Neuronal stem cell (in vitro differentiated cells): ENCODE measurements around the gene SYNPO2.

Experiments
- DNase-seq: peaks from one replicate; pipeline ENCODE4 v3.0.0-alpha.2; 2013; ENCODE audit warnings: low spot score
- H2AFZ ChIP-seq: one replicate; pipeline ENCODE4 v1.6.1; 2013; ENCODE audit warnings: mild to moderate bottlenecking, low read length, inconsistent platforms
- H2AK5ac ChIP-seq: 2 replicates; pipeline ENCODE4 v1.6.1; 2013; ENCODE audit warnings: low read depth, mild to moderate bottlenecking, inconsistent platforms, low read length, moderate library complexity, mixed read lengths
- H2BK120ac ChIP-seq: 2 replicates; pipeline ENCODE4 v1.6.1; 2013; ENCODE audit warnings: low read depth, mild to moderate bottlenecking, inconsistent platforms, low read length, moderate library complexity, mixed read lengths
- H2BK12ac ChIP-seq: one replicate; pipeline ENCODE4 v1.6.1; 2013; ENCODE audit warnings: low read length, inconsistent platforms
- H2BK15ac ChIP-seq: 2 replicates; pipeline ENCODE4 v1.6.1; 2013; ENCODE audit warnings: mild to moderate bottlenecking, low read length, inconsistent platforms, mixed read lengths
- H2BK5ac ChIP-seq: one replicate; pipeline ENCODE4 v1.6.1; 2013; ENCODE audit warnings: inconsistent platforms, mild to moderate bottlenecking, low read length, moderate library complexity
- H3K14ac ChIP-seq: one replicate; pipeline ENCODE4 v1.6.1; 2013; ENCODE audit warnings: low read length, inconsistent platforms
- H3K18ac ChIP-seq: 2 replicates; pipeline ENCODE4 v1.6.1; 2013; ENCODE audit warnings: low read length, inconsistent platforms
- H3K23ac ChIP-seq: 2 replicates; pipeline ENCODE4 v1.6.1; 2013; ENCODE audit warnings: low read depth, mild to moderate bottlenecking, mixed read lengths, low read length, inconsistent platforms; ENCODE audit not compliant: poor library complexity
- H3K27ac ChIP-seq: replicated peaks from 3 replicates; pipeline ENCODE4 v1.5.1; 2013; ENCODE audit warnings: low read length, inconsistent platforms
- H3K27me3 ChIP-seq, 3 experiments: 2 replicates each; pipeline ENCODE4 v1.6.1; 2013; ENCODE audit warnings: low read length in 3 of 3, mild to moderate bottlenecking in 2 of 3, inconsistent platforms in 1 of 3, low read depth in 1 of 3, mixed read lengths in 1 of 3, moderate library complexity in 1 of 3; ENCODE audit not compliant: control insufficient read depth in 3 of 3, insufficient read depth in 3 of 3
- H3K36me3 ChIP-seq, 2 donors: replicated peaks in 1 of 2; 2 replicates each; pipeline ENCODE4 v1.6.1; 2013; ENCODE audit warnings: low read length in 2 of 2; ENCODE audit not compliant: control insufficient read depth in 2 of 2, insufficient read depth in 2 of 2
- H3K4ac ChIP-seq: 2 replicates; pipeline ENCODE4 v1.6.1; 2013; ENCODE audit warnings: inconsistent platforms, mild to moderate bottlenecking, low read length, moderate library complexity
- H3K4me1 ChIP-seq, 2 donors: 1 replicate in 1 of 2; 2 replicates in 1 of 2; pipeline ENCODE4 v1.6.1; 2013; ENCODE audit warnings: low read length in 2 of 2, low read depth in 1 of 2; ENCODE audit not compliant: control insufficient read depth in 2 of 2, insufficient read depth in 1 of 2
- H3K4me2 ChIP-seq: one replicate; pipeline ENCODE4 v1.6.1; 2013; ENCODE audit warnings: mild to moderate bottlenecking, low read length, inconsistent platforms; ENCODE audit not compliant: insufficient read depth, poor library complexity, severe bottlenecking
- H3K4me3 ChIP-seq, 2 donors: 2 replicates each; pipeline ENCODE4 v1.5.1; 2013; ENCODE audit warnings: low read length in 2 of 2, mild to moderate bottlenecking in 2 of 2, inconsistent platforms in 1 of 2, moderate library complexity in 1 of 2
- H3K79me1 ChIP-seq: one replicate; pipeline ENCODE4 v1.6.1; 2013; ENCODE audit warnings: low read depth, mild to moderate bottlenecking, inconsistent platforms, low read length, moderate library complexity
- H3K9ac ChIP-seq: one replicate; pipeline ENCODE4 v1.6.1; 2013; ENCODE audit warnings: mild to moderate bottlenecking, low read depth, low read length, inconsistent platforms; ENCODE audit not compliant: poor library complexity
- H3K9me3 ChIP-seq, 2 donors: replicated peaks in 1 of 2; 2 replicates each; pipeline versions ENCODE3 to v1.6.1; 2013; ENCODE audit warnings: low read length in 2 of 2, mild to moderate bottlenecking in 2 of 2, inconsistent platforms in 1 of 2, low read depth in 1 of 2, mixed read lengths in 1 of 2, moderate library complexity in 1 of 2; ENCODE audit not compliant: control insufficient read depth in 2 of 2, insufficient read depth in 1 of 2
- H4K8ac ChIP-seq: one replicate; pipeline ENCODE4 v1.6.1; 2013; ENCODE audit warnings: low read depth, mild to moderate bottlenecking, inconsistent platforms, low read length, moderate library complexity
- H4K91ac ChIP-seq: one replicate; pipeline ENCODE4 v1.6.1; 2013; ENCODE audit warnings: low read length, low read depth, mild to moderate bottlenecking, inconsistent platforms; ENCODE audit not compliant: poor library complexity
- WGBS, 2 donors: extraction: QIAGEN DNeasy Blood & Tissue Kit; methylation state at CpG; one replicate each; pipeline ENCODE4 v1.1.7; 2013; ENCODE audit warnings: missing lambda C conversion rate in 2 of 2, mixed read lengths in 1 of 2; ENCODE audit not compliant: insufficient read length in 2 of 2, insufficient replicate concordance in 1 of 2; ENCODE audit errors: extremely low coverage in 2 of 2; 5-methylcytosine and 5-hydroxymethylcytosine counted together

The SYNPO2 gene

DNA sequence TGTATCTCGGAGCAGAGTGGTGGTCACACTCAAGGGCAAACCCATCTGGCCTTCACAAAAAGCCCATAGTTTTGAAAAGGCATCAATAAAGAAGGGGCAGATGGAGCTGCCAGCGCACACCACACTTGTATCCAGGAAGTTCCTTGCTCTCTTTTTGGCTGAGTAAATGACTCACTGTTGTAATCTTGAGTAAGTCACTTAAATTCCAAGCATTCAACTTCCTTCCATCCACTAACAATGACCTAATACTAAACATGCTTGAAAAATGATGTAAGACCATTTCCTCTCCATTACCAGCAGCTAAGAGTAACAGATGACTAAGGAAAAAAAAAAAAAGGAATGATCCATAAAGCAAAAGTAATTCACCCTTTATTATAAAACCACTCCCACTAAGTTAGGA lies 214.6 kb downstream of the SYNPO2 start:
- no peak overlapping the region for H2BK5ac ChIP-seq
- H3K4ac ChIP-seq, result no peak overlapping the region
- H2BK12ac ChIP-seq, result no peak overlapping the region
- no peak overlapping the region for H3K27ac ChIP-seq
- no peak overlapping the region for H3K18ac ChIP-seq
- no peak for DNase-seq
- H3K79me1 ChIP-seq, result no peaks in the 10 kb centered on the region
- H3K14ac ChIP-seq, result no peak overlapping the region
- H4K8ac ChIP-seq, result no peak overlapping the region
- no peak overlapping the region for H2BK120ac ChIP-seq
- no peak overlapping the region for H2BK15ac ChIP-seq
- no peaks in the 10 kb centered on the region for H3K27me3 ChIP-seq
- H3K9me3 ChIP-seq, result no peaks in the 10 kb centered on the region
- no peaks in the 10 kb centered on the region for H3K36me3 ChIP-seq
- no peak overlapping the region for H3K9ac ChIP-seq
- peak overlapping the region; percentile 3 for H2AFZ ChIP-seq
- no CpG with 5 or more reads among the region's 2 CpGs for WGBS, 2 donors
- peaks cover 0 to 3% of the 10 kb centered on the region in 2 donors for H3K4me1 ChIP-seq
- no peak overlapping the region for H3K23ac ChIP-seq
- no peak overlapping the region for H4K91ac ChIP-seq
- no peak overlapping the region for H3K4me3 ChIP-seq
- no peak overlapping the region for H3K4me2 ChIP-seq
- H2AK5ac ChIP-seq, result no peak overlapping the region

- DNase-seq, result no peak
- H2BK15ac ChIP-seq, result no peak overlapping the region
- H3K36me3 ChIP-seq, result no peaks in the 10 kb centered on the region
- H3K79me1 ChIP-seq, result no peaks in the 10 kb centered on the region
- no peak overlapping the region for H3K4me2 ChIP-seq
- H2AK5ac ChIP-seq, result no peak overlapping the region
- H3K14ac ChIP-seq, result no peak overlapping the region
- no peak overlapping the region for H2BK120ac ChIP-seq
- no peaks in the 10 kb centered on the region for H3K9me3 ChIP-seq
- H3K4ac ChIP-seq, result no peak overlapping the region
- H4K91ac ChIP-seq, result no peak overlapping the region
- WGBS, 2 donors, result no CpG with 5 or more reads among the region's 4 CpGs
- H4K8ac ChIP-seq, result no peak overlapping the region
- H3K9ac ChIP-seq, result no peak overlapping the region
- no peak overlapping the region for H3K4me3 ChIP-seq
- H2AFZ ChIP-seq, result no peak overlapping the region
- no peak overlapping the region for H3K27ac ChIP-seq
- H3K27me3 ChIP-seq, result no peaks in the 10 kb centered on the region
- no peak overlapping the region for H2BK12ac ChIP-seq
- H3K23ac ChIP-seq, result no peak overlapping the region
- no peak overlapping the region for H2BK5ac ChIP-seq
- peaks cover 0 to 3% of the 10 kb centered on the region in 2 donors for H3K4me1 ChIP-seq
- no peak overlapping the region for H3K18ac ChIP-seq
Observed at GRCh38 chr4:119104644-119105273, 216.1 kb downstream of the SYNPO2 start.

DNA sequence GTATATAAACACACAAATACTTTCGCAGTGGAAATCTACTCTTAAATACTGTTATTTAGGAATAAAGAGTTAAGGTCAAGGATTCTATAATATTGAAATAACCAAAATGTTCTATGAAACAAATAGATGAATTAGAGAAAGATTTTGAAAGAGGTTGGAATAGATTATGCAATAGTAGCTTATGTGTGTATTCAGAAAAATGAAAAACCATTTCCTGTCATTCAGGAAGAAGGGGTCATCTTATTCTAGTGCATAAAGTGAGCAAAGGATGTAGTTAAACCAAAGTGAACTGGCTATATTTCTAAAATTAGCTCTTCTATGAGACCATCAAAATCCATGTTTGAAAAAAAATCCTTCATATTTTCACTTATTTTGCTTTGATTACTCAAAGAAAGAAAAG lies 217.0 kb downstream of the SYNPO2 start:
- no peak for DNase-seq
- Histone ChIP-seq H4K91ac (no peak overlapping the region), H3K9me3 (no peaks in the 10 kb centered on the region), H2BK15ac (no peak overlapping the region), H3K4me1 (peaks cover 0 to 3% of the 10 kb centered on the region in 2 donors), H3K4me3 (no peak overlapping the region), H3K27ac (no peak overlapping the region), H3K27me3 (no peaks in the 10 kb centered on the region), H3K14ac (no peak overlapping the region), H2BK120ac (no peak overlapping the region), H3K23ac (no peak overlapping the region), H2BK5ac (no peak overlapping the region), H3K4me2 (no peak overlapping the region), H3K4ac (no peak overlapping the region), H3K36me3 (no peaks in the 10 kb centered on the region), H4K8ac (no peak overlapping the region), H2AK5ac (no peak overlapping the region), H3K9ac (no peak overlapping the region), H2AFZ (no peak overlapping the region), H3K18ac (no peak overlapping the region), H3K79me1 (no peaks in the 10 kb centered on the region), H2BK12ac (no peak overlapping the region)
- WGBS, 2 donors, result no CpG with 5 or more reads among the region's 1 CpG

DNA sequence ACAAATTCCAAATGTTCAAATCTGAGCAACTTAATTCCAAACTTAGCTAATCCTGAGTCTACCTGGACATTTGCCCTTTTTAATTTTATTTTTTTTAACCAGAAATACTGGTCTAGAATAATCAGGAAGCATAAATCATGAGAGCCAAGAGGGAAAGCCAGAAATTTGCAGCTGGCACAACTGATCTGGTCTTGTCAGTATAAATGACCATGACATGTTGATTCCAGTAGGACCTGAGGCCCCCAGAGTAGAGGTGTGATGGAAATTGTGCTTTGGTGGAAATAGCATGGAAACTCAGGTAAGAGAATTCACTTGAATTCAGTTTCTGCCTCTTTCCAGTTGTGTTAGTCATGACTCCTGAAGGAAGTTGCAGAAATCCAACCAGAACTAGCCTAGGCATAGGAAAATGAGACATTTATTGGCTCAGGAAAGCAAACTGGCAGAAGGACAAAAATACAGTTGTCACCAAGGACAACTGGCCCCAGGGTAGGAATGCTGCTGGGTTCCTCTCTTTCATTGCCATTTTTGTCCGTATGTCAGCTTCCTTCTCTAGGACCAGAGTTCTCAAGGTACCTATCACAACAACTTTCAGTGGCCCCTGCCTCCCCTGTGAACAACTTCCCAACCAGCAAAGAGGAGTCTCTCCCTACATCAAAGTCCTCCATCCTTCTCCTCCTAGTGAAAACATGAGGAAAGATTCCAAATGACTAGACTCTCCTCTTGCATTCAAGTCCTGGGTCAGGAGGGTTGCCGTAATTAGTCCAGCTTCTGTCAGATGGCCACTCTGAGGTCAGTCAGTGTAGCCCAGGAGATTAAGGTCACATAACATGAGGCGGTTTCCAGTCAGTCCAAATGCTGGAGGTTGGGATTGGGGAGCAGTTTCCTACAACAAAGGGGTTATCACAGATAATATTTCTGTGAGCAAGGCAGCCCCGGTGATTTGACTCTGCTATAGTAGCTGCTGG lies 217.7 kb downstream of the SYNPO2 start:
- DNase-seq, result no peak
- no peak overlapping the region for H2BK5ac ChIP-seq
- no peaks in the 10 kb centered on the region for H3K27me3 ChIP-seq

More for the DNA sequence above, 217.7 kb downstream of the SYNPO2 start:
- no peak overlapping the region for H4K8ac ChIP-seq
- no peak overlapping the region for H3K4me2 ChIP-seq
- no peaks in the 10 kb centered on the region for H3K79me1 ChIP-seq
- H2AK5ac ChIP-seq, result no peak overlapping the region
- H3K4me1 ChIP-seq, result peaks cover 0 to 3% of the 10 kb centered on the region in 2 donors
- no peak overlapping the region for H3K27ac ChIP-seq
- H3K14ac ChIP-seq, result no peak overlapping the region
- H3K4ac ChIP-seq, result no peak overlapping the region
- H3K9ac ChIP-seq, result no peak overlapping the region
- H3K4me3 ChIP-seq, result no peak overlapping the region
- no peak overlapping the region for H2BK120ac ChIP-seq
- H3K36me3 ChIP-seq, result no peaks in the 10 kb centered on the region
- no peak overlapping the region for H2BK15ac ChIP-seq
- H3K23ac ChIP-seq, result no peak overlapping the region
- H3K18ac ChIP-seq, result no peak overlapping the region
- H3K9me3 ChIP-seq, result no peaks in the 10 kb centered on the region
- WGBS, 2 donors, result no CpG with 5 or more reads among the region's 4 CpGs
- H2AFZ ChIP-seq, result peak overlapping the region; percentile 59
- H2BK12ac ChIP-seq, result no peak overlapping the region
- H4K91ac ChIP-seq, result no peak overlapping the region
